ENCODE data around the gene XRCC3.

DNA sequence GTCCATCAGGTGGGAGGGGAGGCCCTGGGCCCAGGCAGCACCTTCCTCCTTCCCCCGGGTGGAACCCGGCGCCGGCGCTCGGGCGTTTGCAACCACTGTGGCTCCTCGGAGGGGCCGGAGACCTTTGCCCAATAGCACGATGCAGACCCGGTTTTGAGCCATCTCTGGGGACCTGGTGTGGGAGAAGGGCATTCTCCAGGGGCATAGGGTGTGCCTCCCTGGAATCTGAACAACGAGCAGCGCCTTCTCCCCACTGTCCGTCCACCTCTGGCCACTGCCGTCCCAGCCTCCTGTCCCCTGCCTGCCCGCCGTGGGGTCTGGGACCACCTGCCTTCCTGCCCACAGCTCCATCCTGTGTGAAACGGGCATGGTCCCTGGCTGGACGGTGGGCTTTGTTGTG is 12.9 kb upstream of the XRCC3 start:
- no peak for TF ChIP-seq POLR2A (IDR thresholded peaks at IDR 0.05)
- TF ChIP-seq, protein P1, sequence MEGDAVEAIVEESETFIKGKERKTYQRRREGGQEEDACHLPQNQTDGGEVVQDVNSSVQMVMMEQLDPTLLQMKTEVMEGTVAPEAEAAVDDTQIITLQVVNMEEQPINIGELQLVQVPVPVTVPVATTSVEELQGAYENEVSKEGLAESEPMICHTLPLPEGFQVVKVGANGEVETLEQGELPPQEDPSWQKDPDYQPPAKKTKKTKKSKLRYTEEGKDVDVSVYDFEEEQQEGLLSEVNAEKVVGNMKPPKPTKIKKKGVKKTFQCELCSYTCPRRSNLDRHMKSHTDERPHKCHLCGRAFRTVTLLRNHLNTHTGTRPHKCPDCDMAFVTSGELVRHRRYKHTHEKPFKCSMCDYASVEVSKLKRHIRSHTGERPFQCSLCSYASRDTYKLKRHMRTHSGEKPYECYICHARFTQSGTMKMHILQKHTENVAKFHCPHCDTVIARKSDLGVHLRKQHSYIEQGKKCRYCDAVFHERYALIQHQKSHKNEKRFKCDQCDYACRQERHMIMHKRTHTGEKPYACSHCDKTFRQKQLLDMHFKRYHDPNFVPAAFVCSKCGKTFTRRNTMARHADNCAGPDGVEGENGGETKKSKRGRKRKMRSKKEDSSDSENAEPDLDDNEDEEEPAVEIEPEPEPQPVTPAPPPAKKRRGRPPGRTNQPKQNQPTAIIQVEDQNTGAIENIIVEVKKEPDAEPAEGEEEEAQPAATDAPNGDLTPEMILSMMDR (IDR thresholded peaks at IDR 0.05): no peak
